Measurements from ENCODE around the gene NUDT4.

The NUDT4 gene

GRCh38 chr12:93377252-93378195 is at the start of gene NUDT4:
NUDT4 (plus strand) TSS chr12:93377925; CDS start chr12:93378323, 398 bp downstream.
- DNase-seq (ENCODE audit: low spot score) = peak; percentile 97

- no peak for DNase-seq (ENCODE audit: low spot score)
These were observed 44.7 kb upstream of the NUDT4 start for GRCh38 chr12:93333054-93333453.

- no peak for DNase-seq (ENCODE audit: low spot score)
These were observed 43.9 kb upstream of the NUDT4 start for GRCh38 chr12:93333828-93334227.

- DNase-seq (ENCODE audit: low spot score) = no peak
These were observed 42.0 kb upstream of the NUDT4 start for GRCh38 chr12:93335603-93336162.

- no peak for DNase-seq (ENCODE audit: low spot score)
These were observed 41.4 kb upstream of the NUDT4 start for GRCh38 chr12:93336291-93336741.

GRCh38 chr12:93338598-93338997 is 39.1 kb upstream of the NUDT4 start:
- no peak for DNase-seq (ENCODE audit: low spot score)

GRCh38 chr12:93339695-93340094 is 38.0 kb upstream of the NUDT4 start:
- no peak for DNase-seq (ENCODE audit: low spot score)

GRCh38 chr12:93341409-93342049 is 36.2 kb upstream of the NUDT4 start:
- no peak for DNase-seq (ENCODE audit: low spot score)

- DNase-seq (ENCODE audit: low spot score) = no peak
These were observed 30.5 kb upstream of the NUDT4 start for GRCh38 chr12:93347054-93347785.

- DNase-seq (ENCODE audit: low spot score) = no peak
These were observed 28.9 kb upstream of the NUDT4 start for GRCh38 chr12:93348575-93349435.

- DNase-seq (ENCODE audit: low spot score) = no peak
These were observed 26.0 kb upstream of the NUDT4 start for GRCh38 chr12:93351726-93352125.

GRCh38 chr12:93352321-93352720 is 25.4 kb upstream of the NUDT4 start:
- DNase-seq (ENCODE audit: low spot score) = no peak

GRCh38 chr12:93356214-93356613 is 21.5 kb upstream of the NUDT4 start:
- no peak for DNase-seq (ENCODE audit: low spot score)

GRCh38 chr12:93358058-93358457 is 19.7 kb upstream of the NUDT4 start:
- no peak for DNase-seq (ENCODE audit: low spot score)

- DNase-seq (ENCODE audit: low spot score) = no peak
These were observed 18.9 kb upstream of the NUDT4 start for GRCh38 chr12:93358821-93359220.

GRCh38 chr12:93360688-93361087 is 17.0 kb upstream of the NUDT4 start:
- DNase-seq (ENCODE audit: low spot score) = no peak

GRCh38 chr12:93361151-93361919 is 16.4 kb upstream of the NUDT4 start:
- DNase-seq (ENCODE audit: low spot score) = no peak

- DNase-seq (ENCODE audit: low spot score) = peak; percentile 15
These were observed 13.9 kb upstream of the NUDT4 start for GRCh38 chr12:93363841-93364297.

- no peak for DNase-seq (ENCODE audit: low spot score)
These were observed 11.9 kb upstream of the NUDT4 start for GRCh38 chr12:93365616-93366405.

Data from CD4-positive, alpha-beta T cell treated with Interleukin-2 at 100 ng/mL for 4 hours (primary cell).